GM19239 (cell line): ENCODE data around the gene DPT.
"Not testable (repeated sequence)": the region's sequence is repeated elsewhere in the genome, so short reads cannot be mapped to it uniquely, and the experiment has no call there.

Experiments used
- DNase-seq: peaks from one replicate; pipeline ENCODE4 v3.0.0; 2011; ENCODE audit warnings: low spot score; ENCODE audit not compliant: insufficient read length
- FAIRE-seq: peaks from 2 replicates; lab custom pipeline; 2011; peaks lifted over from hg19 to GRCh38; lab: Jason Lieb, UNC

DPT gene

GRCh38 chr1:168728473-168729404, at the start of gene DPT:
TSS of gene DPT (minus strand) at chr1:168729206. CDS start at chr1:168729174, 32 bp downstream.
- DNase-seq, result no peak
- no peak for FAIRE-seq

GRCh38 chr1:168775366-168775765, 46.4 kb upstream of the DPT start:
- FAIRE-seq, result no peak

GRCh38 chr1:168774241-168774640, 45.2 kb upstream of the DPT start:
- FAIRE-seq, result no peak
- no peak for DNase-seq

More at GRCh38 chr1:168775366-168775765, 46.4 kb upstream of the DPT start:
- DNase-seq, result no peak

GRCh38 chr1:168772428-168773060, 43.5 kb upstream of the DPT start:
- DNase-seq (no peak), FAIRE-seq (peak; percentile 82)

- DNase-seq (no peak), FAIRE-seq (no peak)
Measured at GRCh38 chr1:168771104-168771630, 42.2 kb upstream of the DPT start.

- not testable (repeated sequence) for DNase-seq, FAIRE-seq
Measured at GRCh38 chr1:168769893-168770292, 40.9 kb upstream of the DPT start.

- FAIRE-seq (no peak), DNase-seq (no peak)
Measured at GRCh38 chr1:168767894-168768584, 39.0 kb upstream of the DPT start.

GRCh38 chr1:168766568-168766967, 37.6 kb upstream of the DPT start:
- FAIRE-seq, result peak; percentile 26
- DNase-seq, result no peak

- FAIRE-seq (no peak), DNase-seq (no peak)
Measured at GRCh38 chr1:168763031-168763430, 34.0 kb upstream of the DPT start.

- DNase-seq (no peak), FAIRE-seq (no peak)
Measured at GRCh38 chr1:168762473-168762872, 33.5 kb upstream of the DPT start.

- FAIRE-seq (no peak), DNase-seq (no peak)
Measured at GRCh38 chr1:168760781-168761180, 31.8 kb upstream of the DPT start.

GRCh38 chr1:168760241-168760640, 31.2 kb upstream of the DPT start:
- DNase-seq, result no peak
- no peak for FAIRE-seq

- FAIRE-seq (no peak), DNase-seq (no peak)
Measured at GRCh38 chr1:168759077-168759476, 30.1 kb upstream of the DPT start.

- DNase-seq (no peak), FAIRE-seq (no peak)
Measured at GRCh38 chr1:168758503-168758902, 29.5 kb upstream of the DPT start.

- FAIRE-seq (no peak), DNase-seq (no peak)
Measured at GRCh38 chr1:168755800-168756418, 26.9 kb upstream of the DPT start.

GRCh38 chr1:168752171-168752832, 23.3 kb upstream of the DPT start:
- no peak for DNase-seq
- FAIRE-seq, result no peak

GRCh38 chr1:168751195-168751650, 22.2 kb upstream of the DPT start:
- no peak for FAIRE-seq

GRCh38 chr1:168742994-168743650, 14.1 kb upstream of the DPT start:
- FAIRE-seq (no peak), DNase-seq (no peak)

More at GRCh38 chr1:168751195-168751650, 22.2 kb upstream of the DPT start:
- DNase-seq, result no peak

- no peak for FAIRE-seq
- DNase-seq, result no peak
Measured at GRCh38 chr1:168742386-168742785, 13.4 kb upstream of the DPT start.
